HG02840 (cell line): ENCODE measurements around the gene DDX1.
"Not testable (repeated sequence)": the region's sequence is repeated elsewhere in the genome, so short reads cannot be mapped to it uniquely, and the experiment has no call there.

Experiments
- ATAC-seq: cut with Tn5 transposase; IDR thresholded peaks from one replicate; pipeline ENCODE4 v1.9.1; 2021; ENCODE audit warnings: mild to moderate bottlenecking, moderate library complexity, moderate number of reproducible peaks; ENCODE audit not compliant: unreplicated experiment, low FRiP score

The DDX1 gene

GRCh38 chr2:15671842-15672815 lies 80.5 kb downstream of the DDX1 start:
- ATAC-seq = no peak

DNA sequence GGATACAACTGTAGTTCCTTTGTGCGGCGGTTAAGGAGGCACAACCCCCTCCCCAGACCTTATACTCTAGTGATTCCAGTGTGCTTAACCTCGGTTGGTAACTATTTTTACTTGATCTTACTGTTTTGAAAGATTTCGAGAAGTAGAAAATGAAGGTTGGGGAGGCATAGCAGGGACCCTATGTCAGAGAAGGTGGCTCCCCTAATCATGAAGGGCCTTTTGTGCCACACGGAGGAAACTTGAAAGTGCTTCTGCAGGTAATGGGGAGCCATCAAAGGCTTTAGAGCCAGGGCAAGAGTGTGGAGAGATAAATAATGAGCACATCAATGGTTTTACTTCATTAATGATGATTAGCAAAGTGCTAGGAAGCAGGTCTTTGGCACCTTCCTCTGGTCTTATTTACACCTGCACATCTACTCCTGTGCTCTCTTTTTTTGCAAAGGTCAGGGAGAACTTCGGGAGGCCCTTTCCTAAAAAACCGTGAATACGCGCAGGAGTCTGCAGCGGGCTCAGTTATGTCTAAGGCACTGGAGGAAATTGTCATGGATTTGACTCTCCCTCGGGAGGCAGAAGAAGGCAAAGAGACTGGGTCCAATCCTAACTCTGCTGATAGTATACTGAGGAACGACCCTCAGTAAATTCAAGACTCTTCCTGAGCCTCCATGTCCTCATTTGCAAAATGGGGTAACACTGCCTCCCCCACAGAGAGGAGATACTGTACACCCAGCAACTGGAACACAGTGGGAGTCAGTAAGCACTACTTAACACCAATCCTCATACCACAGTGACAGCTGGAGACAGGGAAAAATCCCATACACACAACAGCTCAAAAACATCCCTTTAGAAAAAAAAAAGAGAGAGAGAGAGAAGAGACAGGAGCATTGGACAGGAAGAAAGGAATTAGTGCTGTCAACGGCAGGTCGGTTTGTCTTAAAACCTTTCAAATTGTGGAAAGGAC lies 81.6 kb downstream of the DDX1 start:
- ATAC-seq = no peak

- ATAC-seq = no peak
These were observed 82.4 kb downstream of the DDX1 start for GRCh38 chr2:15673919-15674636.

DNA sequence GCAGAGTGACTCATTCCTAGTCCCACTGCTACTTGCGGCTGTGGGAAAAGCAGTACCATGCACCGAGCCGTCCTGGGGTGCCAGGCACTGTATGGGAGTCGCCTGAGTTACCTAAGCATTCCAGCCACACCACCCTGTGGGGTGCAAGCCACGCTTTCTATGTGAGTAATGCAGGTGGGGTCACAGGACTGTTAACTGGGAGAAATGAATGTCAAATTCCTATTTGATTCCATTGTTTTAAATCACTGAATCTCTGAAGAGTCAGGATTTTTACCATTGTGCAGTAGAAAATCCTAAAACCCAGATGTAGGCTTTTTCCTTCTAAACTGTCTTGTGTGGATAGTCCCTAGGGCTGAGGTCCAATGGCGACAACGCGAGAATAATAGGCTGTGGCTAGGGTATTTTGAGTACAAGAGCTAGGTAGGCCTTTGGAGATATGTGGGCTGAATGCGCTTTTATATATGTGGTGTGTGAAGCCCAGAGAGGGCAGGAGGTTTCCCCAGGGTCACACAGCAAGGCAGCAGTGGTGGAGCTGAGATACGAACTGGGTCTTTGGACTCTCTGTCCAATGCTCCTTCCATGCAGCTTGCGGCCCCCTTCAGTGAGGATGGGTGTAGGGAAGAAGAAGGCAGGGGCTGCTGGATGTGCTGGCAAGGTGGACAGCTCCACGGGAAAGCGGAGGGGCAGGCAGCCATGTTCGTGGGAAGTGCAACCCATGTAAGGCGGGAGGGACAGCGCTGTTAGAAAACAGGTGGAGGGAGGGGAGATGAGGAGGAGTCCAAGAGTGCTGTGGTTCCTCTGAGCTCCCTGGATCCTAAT lies 83.2 kb downstream of the DDX1 start:
- no peak for ATAC-seq

DNA sequence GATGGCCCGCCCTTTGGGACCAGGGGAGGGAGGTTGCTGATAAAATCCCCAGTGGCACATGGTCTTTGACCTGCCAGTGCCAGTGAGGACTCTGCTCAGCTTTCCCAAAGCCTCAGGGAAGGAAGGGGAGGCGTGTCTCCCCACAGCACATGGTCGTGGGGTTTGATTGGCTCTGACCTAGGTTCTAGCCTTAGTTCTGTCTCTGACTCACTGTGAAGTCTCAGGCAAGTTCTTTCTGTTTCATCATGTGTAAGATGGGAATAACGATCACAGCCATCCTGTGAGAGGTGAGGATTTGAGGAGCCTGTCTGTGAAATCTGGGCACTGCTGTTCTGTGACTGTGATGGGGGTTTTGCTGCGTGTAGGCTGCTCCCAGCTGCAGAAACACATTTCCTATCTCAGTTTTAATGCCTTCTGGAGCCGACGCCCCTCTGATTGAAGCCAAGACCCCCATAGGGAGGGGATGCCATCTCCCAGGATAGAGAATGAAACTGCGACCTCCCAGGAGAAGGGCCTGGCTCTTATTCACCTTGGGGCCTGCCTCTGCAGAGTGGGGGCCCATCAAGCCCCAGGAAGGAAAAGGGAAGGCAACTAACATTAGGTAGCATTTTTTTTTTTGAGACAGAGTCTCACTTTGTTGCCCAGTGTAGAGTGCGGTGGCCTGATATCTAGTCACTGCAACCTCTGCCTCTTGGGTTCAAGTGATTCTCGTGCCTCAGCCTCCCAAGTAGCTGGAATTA lies 84.0 kb downstream of the DDX1 start:
- ATAC-seq = no peak

DNA sequence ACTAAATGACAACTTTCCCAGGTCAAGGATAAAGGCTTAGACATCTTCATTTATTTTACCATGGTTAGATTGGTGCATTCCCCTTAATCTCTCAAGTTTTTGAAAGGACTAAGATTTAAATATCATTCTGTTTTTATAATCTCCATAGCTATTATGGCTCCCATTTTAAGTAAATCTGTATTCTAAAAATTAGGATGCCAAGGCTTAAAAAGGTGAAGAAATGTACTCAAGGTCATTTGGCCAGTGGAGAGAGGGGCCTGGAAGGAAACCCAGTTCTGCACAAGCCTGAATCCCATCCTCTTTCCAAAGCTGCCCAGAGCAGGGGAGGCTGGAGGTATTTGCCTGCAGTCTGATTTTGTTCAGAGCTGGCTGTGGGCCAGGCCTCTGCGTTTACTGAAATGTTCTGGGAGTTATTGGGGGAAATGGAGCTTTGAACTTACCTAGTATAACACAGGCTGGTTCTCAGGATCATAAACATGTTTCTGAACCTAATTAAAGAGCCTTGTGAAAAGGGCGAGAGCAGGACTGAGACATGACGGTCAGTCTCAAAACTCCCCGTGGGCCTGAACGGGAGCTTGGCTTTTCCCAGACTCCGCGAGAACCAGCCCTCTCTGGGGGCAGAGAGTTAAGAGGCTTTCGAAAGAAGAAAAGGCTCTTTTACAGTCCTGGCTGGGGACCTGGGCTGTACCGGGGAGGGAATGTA lies 85.6 kb downstream of the DDX1 start:
- ATAC-seq = no peak

DNA sequence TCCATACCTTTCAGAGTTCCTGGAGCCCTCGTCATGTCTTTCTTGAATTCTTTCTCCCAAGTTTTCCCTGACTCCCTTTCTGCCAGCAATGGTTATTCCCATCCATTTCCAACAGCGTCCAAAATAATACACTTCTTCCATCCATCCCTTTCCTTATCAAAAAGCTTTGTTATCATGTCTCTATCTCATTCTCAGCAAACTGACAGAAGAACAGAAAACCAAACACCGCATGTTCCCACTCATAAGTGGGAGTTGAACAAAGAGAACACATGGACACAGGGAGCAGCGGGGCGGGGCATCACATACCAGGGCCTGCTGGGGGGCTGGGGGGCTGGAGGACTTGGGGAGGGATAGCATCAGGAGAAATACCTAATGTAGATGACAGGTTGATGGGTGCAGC lies 86.7 kb downstream of the DDX1 start:
- no peak for ATAC-seq

GRCh38 chr2:15678909-15679308 lies 87.2 kb downstream of the DDX1 start:
- ATAC-seq = no peak

DNA sequence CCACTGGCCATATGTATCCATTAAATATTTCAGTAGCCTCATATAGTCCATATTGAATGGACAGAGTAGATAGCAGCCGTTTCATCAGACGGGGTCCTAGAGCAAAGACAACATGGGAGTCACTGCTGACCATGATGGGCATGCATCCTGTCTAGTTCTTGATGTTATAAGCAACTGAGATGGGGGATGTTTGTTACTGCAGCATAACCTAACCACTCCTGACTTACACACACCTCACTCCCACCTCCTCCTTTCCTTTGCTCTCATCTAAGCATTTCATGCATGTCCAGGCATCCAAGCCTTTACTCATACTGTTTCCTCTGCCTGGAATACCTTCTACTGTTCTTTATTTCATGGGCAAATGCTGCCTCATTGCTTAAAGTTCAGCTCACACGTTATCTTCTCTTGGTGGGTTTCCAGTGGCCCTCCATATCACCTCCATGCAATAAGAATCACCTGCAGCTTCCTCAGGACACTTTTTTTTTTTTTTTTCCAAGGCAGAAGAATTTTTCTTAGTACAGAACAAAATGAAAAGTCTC lies 87.8 kb downstream of the DDX1 start:
- no peak for ATAC-seq

DNA sequence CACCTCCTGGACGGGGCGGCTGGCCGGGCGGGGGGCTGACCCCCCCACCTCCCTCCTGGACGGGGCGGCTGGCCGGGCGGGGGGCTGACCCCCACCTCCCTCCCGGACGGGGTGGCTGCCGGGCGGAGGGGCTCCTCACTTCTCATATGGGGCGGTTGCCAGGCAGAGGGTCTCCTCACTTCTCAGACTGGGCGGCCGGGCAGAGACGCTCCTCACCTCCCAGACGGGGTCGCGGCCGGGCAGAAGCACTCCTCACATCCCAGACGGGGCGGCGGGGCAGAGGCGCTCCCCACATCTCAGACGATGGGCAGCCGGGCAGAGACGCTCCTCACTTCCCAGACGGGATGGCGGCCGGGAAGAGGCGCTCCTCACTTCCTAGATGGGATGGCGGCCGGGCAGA lies 88.5 kb downstream of the DDX1 start:
- ATAC-seq = not testable (repeated sequence)
